Glomerular visceral epithelial cell (primary cell): ENCODE results near the gene FOXK1.
A peak's percentile ranks its signal among the peaks of the same experiment; 100 is the strongest.
"Not testable (repeated sequence)": the region's sequence is repeated elsewhere in the genome, so short reads cannot be mapped to it uniquely, and the experiment has no call there.

ENCODE experiments used
- DNase-seq: peaks from one replicate; pipeline ENCODE4 v3.0.0-alpha.2; 2016; ENCODE audit errors: extremely low spot score

The FOXK1 gene

DNA sequence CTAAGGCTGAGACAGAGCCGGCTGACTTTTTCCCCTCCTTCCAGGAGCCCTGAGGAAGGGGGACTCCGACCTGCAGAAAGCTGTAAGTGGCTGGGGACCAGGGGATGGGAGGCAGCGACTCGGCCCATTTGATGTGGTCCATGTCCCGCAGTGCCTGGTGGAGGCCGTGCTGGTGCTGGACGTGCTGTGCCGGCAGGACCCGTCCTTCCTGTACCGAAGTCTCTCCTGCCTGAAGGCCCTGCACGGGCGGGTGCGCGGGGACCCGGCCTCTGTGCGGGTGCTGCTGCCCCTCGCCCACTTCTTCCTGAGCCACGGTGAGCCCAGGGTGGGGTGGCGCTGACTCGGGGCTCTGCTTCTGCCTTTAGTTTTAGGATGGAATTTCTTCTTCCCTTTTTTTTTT lies 103.3 kb downstream of the FOXK1 start:
- DNase-seq, result no peak

GRCh38 chr7:4786015-4786414 lies 103.9 kb downstream of the FOXK1 start:
- no peak for DNase-seq

DNA sequence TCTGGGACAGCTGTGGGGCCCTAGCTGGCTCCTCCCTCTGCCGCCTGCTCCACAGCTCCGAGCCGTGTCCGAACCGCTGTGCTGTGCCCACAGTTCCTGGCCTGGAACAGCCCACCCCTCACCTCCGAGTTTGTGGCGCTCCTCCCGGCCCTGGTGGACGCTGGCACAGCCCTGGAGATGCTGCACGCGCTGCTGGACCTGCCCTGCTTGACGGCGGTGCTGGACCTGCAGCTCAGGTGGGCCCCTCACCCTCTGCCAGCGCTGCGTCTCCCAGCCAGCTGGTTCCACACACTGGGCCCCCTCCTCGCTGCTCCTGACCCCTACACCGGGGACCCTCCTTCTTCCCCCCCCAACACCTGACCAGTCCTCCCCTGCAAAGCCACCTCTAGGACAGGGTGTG lies 105.4 kb downstream of the FOXK1 start:
- DNase-seq, result no peak

GRCh38 chr7:4787947-4788626 lies 106.0 kb downstream of the FOXK1 start:
- no peak for DNase-seq

DNA sequence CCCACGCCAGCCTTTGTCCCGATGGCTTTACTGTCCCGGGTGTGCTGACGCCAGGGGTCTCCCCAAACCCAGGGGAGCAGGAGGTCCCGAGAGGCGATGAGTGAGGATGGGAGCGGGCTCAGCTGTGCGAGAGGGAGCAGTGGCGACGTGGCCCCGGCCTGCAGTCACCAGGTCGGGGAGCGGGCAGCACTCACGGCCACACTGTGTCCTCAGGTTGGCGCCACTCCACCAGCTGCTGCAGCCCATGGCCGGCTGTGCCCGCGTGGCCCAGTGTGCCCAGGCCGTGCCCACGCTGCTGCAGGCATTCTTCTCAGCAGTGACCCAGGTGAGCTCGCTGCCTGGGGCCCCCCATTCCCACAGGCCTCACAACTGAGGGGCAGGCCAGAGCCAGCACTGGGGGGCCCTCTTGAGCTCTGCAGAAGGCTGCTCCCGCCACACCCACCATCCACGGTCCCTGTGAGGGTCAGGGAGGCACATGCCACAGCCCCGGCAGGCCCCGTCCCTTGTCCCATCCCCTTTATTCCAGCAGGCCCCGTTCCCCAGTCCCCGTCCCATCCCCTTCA lies 106.6 kb downstream of the FOXK1 start:
- no peak for DNase-seq

- DNase-seq, result no peak
Observed at GRCh38 chr7:4789194-4790077, 107.3 kb downstream of the FOXK1 start.

DNA sequence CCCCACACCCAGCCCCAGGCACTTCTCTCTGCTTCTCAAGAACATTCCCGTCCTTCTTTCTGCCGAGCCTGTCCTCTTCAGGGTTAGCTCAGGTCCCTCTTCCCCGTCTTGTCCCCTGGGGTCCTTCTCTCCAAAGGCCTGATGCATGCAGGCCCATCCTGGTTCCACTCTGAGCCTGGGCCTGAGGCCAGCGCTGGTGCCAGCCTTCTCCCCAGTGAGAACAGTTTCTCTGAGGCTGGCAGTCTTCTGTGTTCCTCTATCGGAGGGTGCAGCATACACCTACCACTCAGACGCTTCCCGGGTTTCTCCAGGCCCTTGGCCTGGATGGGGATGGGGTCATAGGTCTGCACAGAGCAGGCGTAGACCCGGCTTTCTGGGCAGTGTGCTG lies 108.0 kb downstream of the FOXK1 start:
- no peak for DNase-seq

DNA sequence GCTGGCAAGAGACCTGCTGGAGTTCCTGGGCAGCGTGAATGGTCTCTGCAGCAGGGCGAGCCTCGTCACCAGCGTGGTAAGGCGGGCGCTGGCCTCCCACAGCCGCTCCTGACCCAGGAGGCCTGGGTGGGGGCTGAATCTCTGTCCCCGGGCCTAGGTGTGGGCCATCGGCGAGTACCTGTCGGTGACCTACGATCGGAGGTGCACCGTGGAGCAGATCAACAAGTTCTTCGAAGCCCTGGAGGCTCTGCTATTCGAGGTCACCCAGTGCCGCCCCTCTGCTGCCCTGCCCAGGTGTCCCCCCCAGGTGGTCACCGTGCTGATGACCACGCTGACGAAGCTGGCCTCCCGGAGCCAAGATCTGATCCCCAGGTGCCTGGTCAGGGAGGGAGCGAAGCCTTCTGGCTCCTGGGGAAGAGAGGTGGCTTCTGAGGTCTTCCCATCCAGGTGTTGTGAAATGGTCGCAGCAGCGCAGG lies 108.5 kb downstream of the FOXK1 start:
- no peak for DNase-seq

DNA sequence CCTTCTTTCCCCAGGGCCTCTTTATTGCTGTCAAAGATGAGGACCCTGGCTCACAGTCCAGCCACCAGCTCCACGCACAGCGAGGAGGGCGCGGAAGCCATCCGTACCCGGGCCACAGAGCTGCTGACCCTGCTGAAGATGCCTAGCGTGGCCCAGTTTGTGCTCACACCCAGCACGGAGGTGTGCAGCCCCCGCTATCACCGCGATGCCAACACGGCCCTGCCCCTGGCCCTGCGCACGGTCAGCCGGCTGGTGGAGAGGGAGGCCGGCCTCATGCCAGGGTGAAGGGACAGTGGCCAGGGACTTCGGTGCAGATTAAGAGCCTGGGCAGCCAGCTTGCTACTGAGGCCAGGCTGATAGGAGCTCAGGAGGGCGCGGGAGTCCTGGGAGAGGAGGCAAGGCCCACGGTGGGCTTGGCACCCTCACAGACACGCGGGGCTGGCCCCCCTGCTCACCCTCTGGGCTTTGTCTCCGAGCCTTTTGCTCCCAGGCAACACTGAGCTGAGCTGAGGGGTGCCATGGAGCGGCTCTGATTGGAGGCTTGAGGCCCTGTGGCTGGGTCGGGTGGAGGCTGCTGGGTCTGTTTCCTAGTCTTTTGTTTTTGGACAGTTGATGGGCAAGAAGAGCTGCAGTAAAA lies 109.1 kb downstream of the FOXK1 start:
- no peak for DNase-seq

GRCh38 chr7:4791738-4792536 lies 109.8 kb downstream of the FOXK1 start:
- DNase-seq, result no peak

DNA sequence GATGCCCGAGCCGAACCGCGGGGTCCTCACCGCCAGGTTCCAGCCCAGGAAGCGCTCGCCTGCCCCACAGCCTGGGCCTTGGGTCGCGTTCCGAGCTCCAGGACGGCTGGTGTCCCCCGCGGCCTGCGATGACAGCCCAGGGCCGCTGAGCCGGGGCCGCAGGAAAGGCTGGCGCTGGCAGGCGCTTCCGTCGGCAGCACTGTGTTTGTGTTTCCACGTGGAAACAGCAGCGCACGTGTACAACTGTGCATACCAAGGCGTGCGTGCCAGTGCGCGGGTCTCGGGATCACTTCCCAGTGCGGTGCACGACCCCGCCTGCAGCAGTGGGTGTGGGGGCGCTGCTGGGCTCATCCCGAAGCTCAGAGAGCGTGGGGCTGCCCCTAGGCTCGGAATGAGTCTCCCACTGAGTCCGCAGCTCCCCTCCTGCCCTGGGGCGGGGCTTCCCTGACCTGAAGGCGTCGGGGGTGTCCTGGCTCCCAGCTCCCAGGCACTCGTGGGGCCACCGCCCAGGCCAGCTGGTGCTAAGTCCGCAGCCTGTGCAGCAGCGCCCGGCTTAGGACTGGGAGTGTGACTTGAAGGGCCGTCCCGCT lies 110.5 kb downstream of the FOXK1 start:
- DNase-seq, result no peak

DNA sequence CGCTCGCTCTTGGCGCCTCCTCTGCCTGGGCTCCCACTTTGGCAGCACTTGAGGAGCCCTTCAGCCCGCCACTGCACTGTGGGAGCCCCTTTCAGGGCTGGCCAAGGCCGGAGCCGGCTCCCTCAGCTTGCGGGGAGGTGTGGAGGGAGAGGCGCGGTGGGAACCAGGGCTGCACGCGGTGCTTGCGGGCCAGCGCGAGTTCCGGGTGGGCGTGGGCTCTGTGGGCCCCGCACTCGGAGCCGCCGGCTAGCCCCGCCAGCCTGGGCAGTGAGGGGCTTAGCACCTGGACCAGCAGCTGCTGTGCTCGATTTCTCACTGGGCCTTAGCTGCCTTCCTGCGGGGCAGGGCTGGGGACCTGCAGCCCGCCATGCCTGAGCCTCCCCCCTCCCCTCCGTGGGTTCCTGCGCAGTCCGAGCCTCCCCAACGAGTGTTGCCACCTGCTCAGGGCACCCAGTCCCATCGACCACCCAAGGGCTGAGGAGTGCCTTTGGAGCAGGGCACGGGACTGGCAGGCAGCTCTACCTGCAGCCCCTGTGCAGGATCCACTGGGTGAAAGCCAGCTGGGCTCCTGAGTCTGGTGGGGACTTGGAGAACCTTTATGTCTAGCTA lies 111.4 kb downstream of the FOXK1 start:
- not testable (repeated sequence) for DNase-seq

GRCh38 chr7:4794171-4794570 lies 112.1 kb downstream of the FOXK1 start:
- not testable (repeated sequence) for DNase-seq

DNA sequence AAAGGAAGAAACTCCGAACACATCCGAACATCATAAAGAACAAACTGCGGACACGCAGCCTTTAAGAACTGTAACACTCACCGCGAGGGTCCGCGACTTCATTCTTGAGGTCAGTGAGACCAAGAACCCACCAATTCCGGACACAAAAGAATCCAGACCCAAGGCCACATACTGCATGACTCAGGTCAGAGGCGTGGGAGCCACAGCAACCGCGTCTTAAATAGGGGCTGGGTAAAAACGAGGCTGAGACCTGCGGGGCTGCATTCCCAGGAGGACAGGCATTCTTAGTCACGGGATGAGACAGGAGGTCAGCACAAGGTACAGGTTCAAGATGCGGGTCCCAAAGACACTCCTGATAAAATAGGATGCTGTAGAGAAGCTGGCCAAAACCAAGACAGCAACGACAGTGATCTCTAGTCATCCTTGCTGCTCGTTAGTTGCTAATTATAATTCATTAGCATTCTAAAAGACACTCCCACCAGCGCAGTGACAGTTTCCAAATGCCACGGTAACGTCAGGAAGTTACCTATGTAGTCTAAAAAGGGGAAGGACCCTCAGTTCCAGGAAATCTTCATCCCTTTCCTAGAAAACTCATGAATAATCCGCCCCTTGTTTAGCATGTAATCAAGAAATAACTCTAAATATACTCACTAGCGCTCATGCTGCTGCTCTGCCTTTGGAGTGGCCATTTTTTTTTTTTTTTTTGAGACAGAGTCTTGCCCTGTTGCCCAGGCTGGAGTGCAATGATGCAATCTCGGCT lies 112.7 kb downstream of the FOXK1 start:
- peak; percentile 61 for DNase-seq

DNA sequence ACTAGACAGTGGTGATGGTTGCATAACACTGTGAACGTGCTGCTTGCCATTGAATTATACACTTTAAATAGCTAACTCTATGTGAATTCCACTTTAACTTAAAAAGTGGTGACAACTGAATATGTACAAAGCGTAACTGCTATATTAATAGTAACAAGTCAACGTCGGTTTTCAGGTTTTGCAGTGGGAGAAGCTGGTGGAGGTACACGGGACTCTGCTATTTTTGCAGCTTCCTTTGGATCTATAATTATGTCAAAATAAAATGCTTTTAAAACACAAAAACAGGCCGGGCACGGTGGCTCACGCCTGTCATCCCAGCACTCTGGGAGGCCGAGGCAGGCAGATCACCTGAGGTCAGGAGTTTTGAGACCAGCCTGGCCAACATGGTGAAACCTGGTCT lies 114.4 kb downstream of the FOXK1 start:
- DNase-seq, result no peak

DNA sequence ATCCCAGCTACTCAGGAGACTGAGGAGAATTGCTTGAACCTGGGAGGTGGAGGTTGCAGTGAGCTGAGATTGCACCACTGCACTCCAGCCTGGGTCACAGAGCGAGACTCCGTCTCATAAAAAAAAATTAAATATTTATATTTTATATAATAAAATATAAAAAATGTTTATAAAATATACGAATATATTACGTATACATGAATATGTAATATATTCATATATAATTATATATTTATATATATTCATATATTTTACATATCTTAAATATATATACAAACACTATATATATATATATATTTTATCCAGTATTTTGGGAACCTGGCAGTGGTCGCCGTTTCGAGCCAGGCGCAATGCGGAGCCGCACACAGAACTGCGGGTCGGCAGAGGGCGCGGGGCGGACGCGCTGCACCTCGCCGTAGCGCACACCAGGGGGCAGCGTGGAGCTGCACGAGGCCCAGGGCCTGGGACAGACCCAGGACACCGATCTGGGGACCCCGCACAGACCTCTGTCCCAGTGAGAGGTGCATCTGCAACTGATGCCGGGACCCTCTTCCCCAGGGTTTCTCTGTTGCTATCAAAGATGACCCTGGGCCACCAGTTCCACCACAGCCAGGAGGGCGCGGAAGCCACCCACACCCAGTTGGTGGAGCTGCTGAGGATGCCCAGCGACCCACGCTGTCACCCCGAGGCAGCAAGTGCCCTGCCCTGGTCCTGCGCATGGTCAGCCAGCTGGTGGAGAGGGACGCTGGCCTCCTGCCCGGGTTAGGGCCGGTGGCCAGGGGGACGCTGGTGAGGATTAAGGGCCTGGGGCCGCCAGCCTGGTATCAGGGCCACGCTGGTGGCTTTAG lies 116.0 kb downstream of the FOXK1 start:
- peak; percentile 33 for DNase-seq

DNA sequence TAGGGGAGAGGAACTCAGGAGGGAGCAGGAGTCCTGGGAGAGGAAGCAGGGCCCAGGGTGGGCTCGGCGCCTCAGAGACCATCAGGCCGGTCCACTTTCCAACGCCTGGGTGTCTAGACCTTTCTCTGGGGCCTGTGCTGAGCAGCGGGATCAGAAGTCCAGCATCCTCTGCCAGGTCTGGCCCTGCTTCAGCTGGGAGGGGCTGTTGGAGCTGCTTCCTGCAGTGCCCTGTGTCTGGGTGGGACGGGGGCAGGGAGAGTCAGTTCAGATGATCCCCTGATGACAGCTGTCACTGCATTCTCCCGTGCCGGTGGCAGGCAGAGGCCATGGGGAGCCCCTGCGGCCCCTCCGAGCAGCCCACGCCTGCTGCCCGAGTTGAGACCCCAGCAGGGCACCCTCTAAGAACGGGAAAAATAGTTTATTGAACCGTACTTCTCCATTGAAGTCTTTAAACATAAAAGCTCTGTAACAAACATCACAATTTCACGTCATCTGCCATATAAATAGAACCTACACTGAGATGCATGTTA lies 116.7 kb downstream of the FOXK1 start:
- DNase-seq, result no peak

DNA sequence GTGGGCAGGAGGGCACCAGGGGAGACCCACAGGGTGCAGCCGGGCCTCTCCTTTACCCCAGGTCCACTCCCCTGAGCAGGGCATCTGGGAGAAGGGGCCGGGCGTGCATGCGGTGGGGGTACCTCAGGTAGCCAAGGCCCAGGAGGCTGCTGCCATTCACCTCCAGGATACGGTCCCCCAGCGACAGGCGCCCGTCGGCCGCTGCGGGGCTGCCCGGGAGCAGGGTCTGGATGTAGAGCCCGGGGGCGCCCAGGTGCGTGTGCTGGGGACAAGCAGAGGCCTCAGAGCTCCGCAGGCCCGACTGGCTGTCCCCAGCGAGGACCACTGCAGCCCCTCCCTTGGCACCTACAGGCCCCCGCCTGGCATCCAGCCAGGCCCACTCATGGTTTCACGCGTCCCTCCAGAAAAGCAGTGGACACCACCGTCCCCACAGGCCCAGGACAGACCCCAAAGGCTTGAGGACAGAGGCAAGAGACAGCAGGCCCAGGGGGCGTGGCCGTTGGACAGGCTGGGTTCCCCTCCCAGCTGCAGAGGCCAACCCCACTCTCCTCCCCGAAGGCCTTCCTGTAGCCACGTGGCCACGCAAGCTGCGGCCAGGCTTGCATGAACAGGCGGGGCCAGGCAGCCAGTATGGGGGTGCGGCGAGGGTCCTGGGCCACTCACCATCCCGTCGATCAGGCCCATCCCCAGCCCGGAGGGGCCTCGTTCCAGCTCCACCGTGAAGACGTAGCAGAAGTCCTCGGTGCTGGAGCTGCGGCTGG lies 117.6 kb downstream of the FOXK1 start:
- no peak for DNase-seq
